GM19351 (cell line): Measurements from ENCODE around the gene CES5A.
"Not testable (repeated sequence)": the region's sequence is repeated elsewhere in the genome, so short reads cannot be mapped to it uniquely, and the experiment has no call there.

Source experiments
- ATAC-seq: cut with Tn5 transposase; IDR thresholded peaks from one replicate; pipeline ENCODE4 v1.9.1; 2021; ENCODE audit warnings: mild to moderate bottlenecking, moderate library complexity; ENCODE audit not compliant: unreplicated experiment

CES5A gene

DNA sequence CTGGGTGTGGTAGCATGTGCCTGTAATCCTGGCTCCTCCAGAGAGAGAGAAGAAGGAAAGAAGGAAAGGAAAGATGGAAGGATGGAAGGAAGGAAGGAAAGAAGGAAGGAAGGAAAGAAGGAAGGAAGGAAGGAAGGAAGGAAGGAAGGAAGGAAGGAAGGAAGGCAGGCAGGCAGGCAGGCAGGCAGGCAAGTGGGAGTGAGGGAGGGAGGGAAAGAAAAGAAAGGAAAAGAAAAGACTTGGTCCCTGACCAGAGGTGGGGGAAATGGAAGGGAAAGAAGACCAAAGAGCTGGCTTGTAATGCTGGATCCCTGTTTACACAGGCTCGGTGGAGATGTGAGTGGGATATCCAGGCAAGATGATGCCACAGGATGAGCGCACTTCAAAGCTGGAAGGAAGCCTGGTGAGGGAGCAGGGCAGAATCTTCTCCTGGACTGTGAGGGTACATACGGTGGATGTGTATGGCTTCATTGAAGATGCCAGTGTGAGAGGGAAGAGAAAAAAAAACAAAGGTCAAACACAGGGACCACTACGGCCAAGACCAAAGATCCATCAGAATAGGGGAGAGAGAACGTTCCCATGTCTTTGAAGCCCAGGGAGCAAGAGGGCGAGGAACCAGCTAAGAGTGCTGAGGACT is 44.4 kb downstream of the CES5A start:
- no peak for ATAC-seq

DNA sequence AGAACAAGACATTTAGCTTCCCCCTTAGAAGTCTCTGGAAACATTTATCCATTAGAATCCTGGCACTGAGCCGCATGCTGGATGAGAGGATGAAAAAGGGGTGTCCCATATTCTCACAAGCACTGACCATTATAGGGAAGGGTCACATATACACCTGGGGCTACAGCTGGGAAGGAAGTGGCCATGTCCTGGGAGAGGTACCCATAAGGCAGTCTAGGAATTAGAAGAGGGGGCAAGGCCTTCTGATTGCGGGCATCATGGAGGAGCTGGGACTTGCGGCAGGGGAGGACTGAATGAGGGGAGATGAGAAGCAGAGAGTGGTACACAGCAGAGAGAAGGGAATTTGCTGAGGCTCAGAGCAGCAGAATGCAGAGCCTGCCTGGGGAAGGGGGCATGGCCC is 45.9 kb downstream of the CES5A start:
- ATAC-seq, result not testable (repeated sequence)

DNA sequence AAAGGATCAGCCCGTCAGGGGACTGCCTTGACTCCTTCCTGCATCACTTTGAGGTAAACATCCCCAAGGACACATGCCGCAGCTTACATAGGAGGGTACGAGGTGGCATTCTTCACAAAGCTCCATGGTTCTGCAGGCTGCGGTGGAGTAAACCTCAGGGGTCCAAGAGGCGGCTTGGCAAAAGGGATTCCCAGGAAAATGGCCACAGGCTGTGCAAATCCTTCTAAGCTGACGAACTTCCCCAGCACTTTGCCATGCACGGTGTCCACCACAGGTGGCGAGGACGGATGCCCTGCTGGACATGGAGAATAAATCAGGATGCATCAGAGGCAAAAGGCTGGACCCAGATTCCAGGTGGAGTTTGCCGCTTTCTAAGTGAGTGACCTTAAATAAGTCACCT is 46.5 kb downstream of the CES5A start:
- ATAC-seq, result no peak

DNA sequence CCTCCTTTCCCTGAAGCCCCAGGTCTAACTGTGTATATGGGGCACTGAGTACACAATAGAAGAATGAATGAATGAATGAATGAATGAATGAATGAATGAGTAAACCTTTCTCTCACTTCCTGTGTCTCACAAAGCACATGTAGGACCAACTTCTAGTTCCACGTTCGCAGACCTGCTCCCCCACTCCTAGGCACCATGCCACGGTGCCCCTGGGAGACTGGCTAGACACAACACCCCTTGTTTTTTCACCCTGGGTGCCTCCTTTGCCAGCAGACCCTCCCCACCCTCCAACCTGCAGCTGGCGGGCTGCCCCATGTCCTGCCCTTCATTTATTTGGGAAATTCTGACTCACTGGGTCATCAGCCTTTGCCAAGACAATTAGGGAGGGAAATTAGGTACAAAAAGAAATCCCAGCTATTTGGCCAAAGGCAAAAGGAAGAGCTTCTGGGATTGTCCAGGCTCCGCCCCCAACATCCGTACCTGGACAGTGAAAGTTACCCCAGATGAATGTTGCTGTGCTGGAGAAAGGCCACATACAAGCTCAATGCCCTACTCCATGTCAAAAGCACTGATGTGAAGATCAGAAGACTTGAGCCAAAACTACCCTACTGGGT is 50.0 kb downstream of the CES5A start:
- no peak for ATAC-seq

DNA sequence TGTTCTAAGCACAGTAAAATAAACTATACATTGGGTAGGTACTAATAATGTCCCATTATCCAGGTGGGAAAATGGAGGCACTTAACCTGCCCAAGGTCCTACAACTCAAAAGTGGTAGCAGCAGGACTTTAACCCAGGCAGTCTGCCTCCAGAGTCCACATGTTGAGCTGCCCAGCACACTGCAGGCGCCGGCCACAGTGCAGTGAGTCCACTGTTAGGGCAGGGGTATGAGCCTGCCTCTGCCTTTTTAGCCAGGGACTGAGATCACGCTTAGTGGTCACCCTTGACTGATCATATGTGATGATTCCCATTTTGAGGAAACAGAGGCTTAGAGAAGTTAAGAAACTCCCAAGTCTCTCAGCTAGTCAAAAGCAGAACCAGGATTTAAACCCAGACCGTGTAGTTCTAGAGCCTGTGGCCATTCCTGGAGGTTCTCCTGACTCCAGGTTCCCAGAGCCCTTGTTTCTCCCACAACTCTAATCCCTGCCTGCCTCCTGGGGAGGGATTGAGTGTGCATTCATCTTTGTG is 50.6 kb downstream of the CES5A start:
- no peak for ATAC-seq

DNA sequence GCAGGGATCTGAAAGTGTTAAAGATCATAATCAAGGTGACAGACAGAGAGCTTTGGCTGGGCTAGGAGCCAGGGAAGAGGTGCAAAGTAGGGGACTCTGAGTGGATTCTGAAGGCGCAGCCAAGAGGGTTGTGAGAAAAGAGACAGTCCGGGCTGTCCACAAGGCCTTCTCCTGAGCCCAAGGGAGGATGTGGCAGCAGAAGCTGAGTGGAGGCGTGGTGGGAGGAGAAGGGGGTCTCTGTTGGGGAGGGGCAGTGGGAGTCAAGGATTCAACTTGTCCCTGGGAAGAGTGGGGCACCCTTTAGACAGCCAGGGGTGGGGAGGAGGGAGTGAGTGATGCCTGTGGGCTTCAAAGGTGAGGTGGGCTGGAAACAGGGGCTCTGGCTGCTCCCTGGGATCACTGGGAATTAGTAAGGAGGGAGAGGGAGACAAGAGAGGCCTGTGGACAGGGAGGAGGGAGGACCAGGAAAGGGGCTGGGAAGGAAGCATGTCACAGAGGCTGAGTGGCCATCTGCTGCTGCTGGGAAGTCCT is 52.8 kb downstream of the CES5A start:
- ATAC-seq, result no peak

DNA sequence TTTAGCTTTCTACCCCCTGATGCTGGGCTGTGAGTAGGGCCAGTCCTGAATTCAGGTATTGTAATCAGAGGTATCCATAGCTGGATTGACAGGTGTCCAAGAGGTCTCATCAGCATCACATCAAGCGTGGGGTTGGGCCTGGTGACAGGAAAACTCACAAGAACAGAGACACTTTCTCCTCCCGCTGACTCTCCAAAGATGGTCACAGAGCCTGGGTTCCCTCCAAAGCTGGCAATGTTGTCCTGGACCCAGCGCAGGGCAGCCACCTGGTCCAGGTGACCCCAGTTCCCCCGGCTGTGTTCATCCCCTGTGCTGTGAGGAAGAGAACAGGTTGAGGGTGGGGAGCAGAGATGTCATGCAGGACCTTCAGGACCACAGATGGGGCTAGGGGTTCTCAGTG is 54.0 kb downstream of the CES5A start:
- no peak for ATAC-seq

DNA sequence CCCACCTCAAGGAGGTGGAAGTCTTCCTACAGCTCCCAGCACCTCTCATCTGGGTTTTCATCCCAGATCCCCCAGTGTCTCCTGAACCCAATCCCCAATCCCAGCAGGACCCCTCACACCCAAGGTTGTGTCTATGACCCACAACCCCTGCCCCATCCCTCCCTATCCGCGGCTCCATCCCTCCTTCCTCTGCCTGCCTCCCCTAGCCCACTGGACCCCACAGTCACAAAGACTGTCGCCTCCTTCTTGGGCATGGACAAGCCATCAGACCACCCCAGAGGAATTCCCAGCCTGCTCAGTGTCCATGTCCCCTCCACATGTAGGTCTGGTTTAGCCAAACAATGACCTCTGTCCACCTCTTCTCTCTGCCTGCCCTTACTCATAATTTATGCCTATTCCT is 54.6 kb downstream of the CES5A start:
- no peak for ATAC-seq

DNA sequence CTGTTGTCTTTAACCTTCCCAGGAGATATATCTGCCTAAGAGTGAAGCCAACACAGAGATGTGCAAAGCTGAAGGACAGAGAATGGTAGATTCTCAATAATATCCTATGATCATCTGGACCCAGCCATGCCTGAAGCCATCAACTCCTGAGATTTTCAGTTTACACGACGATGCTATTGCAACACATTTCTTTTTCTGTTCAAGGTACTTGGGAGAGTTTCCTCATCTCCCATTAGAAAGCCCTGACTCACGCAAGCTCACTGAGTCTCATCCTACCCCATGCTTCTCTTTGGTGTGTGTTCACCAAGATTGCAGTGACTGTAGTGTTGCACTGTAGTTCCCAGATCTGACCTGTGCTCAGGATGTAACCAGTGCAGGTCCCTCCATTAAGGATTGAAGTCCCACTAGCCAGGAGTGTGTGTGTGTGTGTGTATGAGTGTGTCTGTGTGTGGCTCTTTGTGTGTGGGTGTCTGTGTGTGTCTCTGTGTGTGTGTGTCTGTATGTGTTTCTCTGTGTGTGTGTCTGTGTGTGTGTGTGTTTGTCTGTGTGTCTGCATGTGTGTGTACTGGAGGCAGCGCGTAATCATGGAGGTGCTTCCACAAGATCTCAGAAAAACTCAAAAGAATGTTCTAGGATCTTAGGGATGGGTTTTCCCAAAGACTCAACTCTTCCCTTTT is 57.8 kb downstream of the CES5A start:
- no peak for ATAC-seq

DNA sequence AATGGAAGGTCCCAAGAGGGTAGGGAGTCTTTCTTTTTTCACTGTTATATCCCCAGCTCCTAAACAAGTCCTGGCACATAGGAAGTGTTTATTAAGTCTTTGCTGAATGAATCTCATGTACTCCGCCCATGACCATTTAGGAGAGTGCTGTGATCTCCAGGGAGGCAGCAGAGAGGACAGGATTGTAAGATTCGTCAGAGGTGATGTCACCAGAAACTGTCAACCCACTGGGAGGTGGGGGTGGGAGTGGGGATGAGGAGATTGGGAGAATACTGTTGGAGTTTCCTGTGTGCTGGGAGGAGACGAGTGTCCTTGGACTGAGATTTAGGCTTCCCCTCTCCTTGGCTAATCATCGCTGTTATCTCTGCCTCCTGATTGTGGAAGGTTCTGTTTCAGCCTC is 59.0 kb downstream of the CES5A start:
- ATAC-seq, result not testable (repeated sequence)

DNA sequence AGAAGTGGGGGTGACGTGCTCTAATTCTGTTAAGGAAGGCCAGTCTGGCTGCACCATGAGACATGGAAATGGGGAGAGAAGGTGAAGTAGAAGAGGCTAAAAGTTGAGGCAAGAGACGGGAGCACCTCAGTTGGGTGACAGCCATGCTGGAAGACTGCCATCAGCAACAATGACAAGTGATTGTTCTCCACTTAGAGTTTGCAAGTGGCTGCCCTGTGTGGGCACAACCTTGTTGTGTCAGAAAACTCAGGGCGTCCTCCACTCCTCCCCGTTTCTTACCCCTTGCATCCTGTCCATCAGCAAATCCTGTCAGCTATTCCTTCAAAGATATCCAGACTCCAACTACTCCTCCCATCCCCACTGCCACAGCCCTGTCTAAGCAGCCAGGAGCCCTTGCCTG is 59.9 kb downstream of the CES5A start:
- no peak for ATAC-seq

DNA sequence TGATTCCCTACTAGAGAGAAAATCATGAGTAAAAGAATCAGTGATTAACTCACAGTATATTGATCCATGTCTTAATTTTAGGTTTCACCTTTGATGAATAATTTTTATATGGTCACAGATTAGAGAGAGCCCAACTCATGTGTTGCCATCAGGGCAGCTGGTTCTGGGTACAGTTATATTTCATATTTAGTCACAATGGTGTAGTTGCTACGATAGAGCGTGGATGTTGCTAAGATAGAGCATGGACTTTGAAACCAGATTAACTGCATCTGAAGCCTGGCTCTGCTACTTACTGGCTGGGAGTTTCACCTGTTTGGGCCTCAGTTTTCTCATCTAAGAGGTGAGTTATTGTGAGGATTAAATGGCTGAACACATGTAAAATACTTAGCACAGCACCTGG is 61.0 kb downstream of the CES5A start:
- not testable (repeated sequence) for ATAC-seq

DNA sequence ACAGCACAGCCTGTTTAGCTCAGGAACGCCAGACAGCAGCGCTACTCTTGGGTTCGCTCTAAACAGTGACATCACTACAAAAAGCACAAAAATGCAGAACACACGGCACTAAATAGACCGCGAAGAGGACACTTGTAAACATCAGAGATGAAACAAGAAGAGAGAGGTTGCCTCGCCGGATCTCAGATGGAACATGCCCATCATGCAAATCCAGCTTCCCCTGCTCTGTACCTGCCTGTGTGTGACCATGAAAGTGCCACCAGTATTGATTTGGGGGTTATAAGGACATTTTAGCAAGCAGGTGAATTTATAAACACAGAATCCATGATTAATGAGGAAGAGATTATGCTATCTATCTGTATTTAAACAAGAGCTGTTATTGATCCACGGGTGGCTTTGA is 61.4 kb downstream of the CES5A start:
- ATAC-seq, result not testable (repeated sequence)

DNA sequence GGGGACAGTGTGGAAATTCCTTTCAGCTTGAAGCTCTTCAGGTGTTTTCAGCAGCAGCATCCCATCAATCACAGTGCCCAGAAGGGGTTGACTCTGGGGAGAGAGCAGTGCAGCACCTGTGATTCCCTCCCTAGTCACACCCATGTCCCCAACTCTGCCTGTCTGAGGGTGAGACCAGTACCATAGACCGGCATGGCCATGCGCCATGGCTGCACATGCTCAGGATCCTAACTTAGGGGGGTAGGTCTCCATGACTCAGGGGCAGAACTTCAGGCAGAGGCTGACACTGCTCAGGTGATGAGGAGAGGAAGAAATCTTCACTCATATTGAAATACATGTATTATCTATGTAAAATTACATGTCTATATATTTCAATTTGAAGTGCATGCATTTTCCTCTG is 62.2 kb downstream of the CES5A start:
- no peak for ATAC-seq

DNA sequence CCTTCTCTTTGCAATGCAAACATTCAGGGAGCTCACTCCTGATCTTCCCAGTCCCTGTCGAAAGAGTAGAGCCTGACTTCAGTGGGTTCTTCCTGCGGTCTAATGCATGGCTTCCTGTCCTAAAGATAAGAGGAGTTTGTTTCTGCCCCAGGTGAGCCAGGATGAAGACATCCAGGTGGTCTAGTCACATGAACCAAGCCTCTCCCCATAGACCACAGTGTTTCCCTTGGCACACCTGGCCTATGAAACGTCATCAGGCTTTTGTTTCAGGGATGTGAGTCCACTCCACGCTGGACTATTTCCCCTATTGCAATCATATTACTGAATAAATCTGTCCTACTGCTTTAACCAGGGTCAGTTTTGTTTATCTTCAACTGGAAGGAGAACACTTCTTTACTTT is 63.4 kb downstream of the CES5A start:
- no peak for ATAC-seq

DNA sequence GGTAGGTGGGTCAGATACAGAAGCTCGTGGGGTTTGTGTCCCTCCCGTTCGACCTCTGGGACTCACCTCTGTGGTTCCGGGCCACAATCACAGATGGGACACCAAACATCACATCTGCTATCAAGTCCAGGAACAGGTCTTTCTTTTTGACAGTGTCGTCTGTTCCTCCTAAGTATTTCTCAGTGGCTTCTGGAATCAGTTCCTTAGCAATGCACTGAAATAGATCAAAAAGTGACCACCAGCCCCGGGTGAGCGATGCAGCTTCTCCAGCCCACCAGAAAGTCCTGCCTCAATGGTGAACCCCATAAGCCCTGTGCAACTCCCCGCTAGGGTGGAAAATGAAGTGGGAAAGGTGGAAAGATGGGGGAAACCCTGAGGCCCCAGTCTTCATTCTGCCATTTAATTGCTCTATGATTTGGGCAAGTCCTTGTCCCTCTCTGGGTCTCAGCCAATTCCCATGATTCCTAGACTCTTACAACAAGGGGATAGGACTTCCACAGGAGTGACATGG is 64.7 kb downstream of the CES5A start:
- no peak for ATAC-seq

DNA sequence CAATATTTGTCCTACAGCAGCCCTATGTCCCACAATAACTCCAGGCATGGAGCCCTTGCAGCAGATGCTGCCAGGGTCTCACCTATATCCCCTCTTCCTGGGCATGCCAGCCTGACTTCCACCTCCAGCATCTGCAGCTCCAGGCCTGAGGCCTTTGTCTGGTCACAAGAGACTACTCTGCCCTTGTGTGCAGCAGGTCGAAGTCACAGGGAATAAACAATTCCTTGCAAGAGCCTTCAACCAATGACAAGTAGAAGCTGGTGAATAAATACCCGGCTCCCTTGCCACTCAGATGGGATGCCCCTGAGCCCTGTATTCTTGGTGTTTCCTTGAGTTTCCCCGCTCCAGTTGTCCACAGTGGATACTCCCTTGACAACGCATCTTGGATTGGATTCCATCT is 65.3 kb downstream of the CES5A start:
- no peak for ATAC-seq

DNA sequence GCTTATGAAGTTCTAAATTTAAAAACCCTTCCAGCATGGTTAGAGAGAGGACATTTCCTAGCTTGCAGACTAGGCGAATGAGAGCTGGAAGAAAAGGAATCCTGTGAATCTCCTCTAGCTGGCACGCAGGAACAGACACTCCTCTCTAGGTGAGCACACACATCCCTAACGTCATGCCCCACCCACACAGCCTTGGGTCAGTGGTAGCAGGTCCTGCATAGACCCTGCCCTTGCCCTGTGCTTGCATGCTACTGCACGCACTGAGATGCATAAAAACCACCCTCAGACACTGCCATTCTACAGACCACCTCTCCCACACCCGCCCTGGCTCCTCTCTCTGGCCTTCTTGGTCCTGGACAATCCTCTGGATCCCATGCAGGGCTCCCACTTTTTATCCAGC is 65.8 kb downstream of the CES5A start:
- ATAC-seq, result no peak

DNA sequence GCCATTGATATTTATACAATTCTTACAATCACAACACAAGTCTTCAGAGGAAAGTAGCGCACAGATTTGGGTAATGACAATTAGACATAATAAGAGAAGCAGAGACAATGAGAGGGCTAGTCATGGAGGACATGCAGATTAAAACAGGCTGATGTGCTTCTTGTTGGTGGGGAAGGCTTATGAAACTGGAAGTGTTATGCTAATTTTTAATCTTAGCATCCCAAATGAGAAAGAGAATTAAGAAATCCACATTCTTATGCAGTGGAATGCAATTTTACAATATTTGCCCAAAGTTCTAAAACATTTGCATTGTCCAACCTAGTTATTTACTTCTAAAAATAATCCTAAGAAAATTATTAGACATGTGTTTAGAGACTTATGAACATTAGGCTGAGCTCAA is 66.9 kb downstream of the CES5A start:
- ATAC-seq, result not testable (repeated sequence)

DNA sequence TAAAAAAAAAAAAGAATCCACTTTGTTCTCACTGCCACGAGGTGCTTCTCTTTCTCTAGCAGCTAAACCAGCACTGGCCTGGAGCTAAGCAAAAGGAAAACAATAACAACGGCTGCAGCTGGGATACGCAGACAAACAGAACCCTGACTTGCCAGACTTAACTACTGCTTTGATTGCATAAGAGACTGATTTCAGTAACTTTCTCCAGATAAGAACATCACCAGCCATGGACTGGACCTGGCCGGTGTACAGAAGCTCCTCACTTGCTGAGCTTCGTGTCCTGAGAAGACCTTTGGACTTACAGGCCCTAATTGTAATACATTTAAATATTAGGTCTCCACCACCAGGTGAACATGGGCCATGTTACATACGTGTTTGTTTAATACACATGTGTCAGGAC is 70.1 kb downstream of the CES5A start:
- ATAC-seq, result not testable (repeated sequence)

DNA sequence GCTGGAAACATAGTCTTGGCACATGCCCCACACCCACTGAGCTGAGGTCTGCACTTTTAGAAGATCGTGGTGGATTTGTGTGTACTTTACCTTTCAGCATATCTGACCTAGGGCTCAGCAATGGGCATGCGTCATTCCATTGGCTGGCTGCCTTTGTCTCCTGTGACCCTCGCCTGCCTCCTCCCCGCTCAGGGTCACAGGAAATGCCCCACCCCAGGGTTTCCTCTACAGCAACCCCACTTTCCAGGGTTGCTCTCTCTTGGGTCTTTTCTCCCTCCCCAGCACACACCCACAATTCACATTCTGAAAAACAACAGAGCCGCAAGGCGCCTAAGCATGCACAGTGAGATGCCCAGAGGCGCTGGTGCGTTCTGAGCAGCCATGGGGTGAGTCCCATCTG is 71.5 kb downstream of the CES5A start:
- not testable (repeated sequence) for ATAC-seq
